ENCODE measurements around the gene ARVCF.

ARVCF gene

DNA sequence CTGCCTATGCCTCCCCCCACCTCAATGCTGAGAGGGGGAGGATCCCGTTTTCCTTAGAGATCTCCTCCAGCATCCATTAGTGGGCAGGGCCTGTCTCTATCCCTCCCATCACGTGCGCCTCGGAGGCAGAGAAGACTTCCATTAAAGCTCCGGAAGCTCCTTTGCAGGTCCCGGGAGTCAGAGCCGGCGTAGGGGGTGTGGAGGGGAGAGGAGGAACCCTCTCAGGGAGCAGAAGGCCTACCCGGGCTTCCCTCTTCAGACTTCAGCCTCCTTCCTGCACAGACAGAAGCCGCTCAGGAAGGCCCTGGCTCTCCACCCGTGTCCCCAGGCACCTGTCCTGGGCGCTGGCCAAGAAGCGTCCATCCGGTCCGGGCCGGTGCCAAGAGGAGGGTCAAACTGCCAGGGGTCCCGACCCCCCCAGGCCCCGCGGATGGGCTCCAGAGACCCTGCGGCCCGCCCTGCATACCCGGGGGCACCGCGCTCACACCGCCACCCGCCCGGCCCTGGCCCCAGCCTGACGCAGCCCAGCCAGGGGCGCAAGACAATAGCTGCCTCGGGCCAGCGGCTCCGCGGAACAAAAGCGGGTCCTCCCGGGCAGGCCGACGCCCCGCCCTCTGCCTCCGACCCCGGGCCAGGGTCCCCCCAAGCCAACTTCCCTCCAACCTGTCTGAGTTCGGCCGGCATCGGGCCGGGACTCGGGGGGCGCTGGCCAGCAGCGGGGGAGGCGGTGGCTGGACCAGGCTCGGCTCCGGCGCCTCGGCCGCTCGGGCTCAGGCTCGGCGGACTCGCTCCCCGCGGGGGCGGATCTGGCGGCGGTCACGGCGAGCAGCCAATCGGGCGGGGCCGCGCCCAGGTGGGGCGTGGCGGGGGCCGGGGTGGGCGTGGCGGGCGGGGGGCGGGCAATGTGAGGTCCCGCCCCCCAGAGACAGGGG lies 29.9 kb downstream of the ARVCF start:
- ChIA-PET CTCF (interaction anchor here (0.9 to 1.3 kb wide), 2 partner anchors 12 to 26 kb away, joined by 3 to 4 read pairs; no protein-coding TSS in a partner anchor), POLR2A (interaction anchor here (0.6 to 1.4 kb wide), 9 partner anchors 9 to 131 kb away, joined by 3 to 5 read pairs (median 4); partner anchors contain the start of genes TANGO2 and TRMT2A)
- H3K9me3 ChIP-seq (ENCODE audit: control insufficient read depth, insufficient read depth, low read depth, low read length), result no peaks in the 10 kb centered on the region
- H3K27ac ChIP-seq (ENCODE audit: extremely low read depth, low read depth, low read length), result peak overlapping the region; percentile 52
- H3K4me3 ChIP-seq (ENCODE audit: low read depth, low read length), result peak overlapping the region; percentile 66
- H3K36me3 ChIP-seq (ENCODE audit: control insufficient read depth in 2 of 2, insufficient read depth in 1 of 2, low read length in 2 of 2), result peaks cover 0 to 3% of the 10 kb centered on the region in 2 experiments; a peak in 1 of 3 replicates
- H3K4me1 ChIP-seq (ENCODE audit: control insufficient read depth, insufficient read depth, low read length), result peaks cover 14% of the 10 kb centered on the region
- TF ChIP-seq, protein P1, sequence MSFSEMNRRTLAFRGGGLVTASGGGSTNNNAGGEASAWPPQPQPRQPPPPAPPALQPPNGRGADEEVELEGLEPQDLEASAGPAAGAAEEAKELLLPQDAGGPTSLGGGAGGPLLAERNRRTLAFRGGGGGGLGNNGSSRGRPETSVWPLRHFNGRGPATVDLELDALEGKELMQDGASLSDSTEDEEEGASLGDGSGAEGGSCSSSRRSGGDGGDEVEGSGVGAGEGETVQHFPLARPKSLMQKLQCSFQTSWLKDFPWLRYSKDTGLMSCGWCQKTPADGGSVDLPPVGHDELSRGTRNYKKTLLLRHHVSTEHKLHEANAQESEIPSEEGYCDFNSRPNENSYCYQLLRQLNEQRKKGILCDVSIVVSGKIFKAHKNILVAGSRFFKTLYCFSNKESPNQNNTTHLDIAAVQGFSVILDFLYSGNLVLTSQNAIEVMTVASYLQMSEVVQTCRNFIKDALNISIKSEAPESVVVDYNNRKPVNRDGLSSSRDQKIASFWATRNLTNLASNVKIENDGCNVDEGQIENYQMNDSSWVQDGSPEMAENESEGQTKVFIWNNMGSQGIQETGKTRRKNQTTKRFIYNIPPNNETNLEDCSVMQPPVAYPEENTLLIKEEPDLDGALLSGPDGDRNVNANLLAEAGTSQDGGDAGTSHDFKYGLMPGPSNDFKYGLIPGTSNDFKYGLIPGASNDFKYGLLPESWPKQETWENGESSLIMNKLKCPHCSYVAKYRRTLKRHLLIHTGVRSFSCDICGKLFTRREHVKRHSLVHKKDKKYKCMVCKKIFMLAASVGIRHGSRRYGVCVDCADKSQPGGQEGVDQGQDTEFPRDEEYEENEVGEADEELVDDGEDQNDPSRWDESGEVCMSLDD (tag by site-specific recombination; IDR thresholded peaks at IDR 0.05), result 0 out of 2 replicates have a peak, but pooled peaks have one; percentile 30
- TF ChIP-seq GLIS2 (tag by site-specific recombination; IDR thresholded peaks at IDR 0.05) (peak; percentile 83), ZNF335 (tag by site-specific recombination; conservative IDR thresholded peaks at IDR 0.05) (peak; percentile 59), WT1 (tag by site-specific recombination; IDR thresholded peaks at IDR 0.05) (0 out of 2 replicates have a peak, but pooled peaks have one; percentile 25), KLF1 (tag by site-specific recombination; IDR thresholded peaks at IDR 0.05) (0 out of 2 replicates have a peak, but pooled peaks have one; percentile 15), BCL11A (tag by site-specific recombination; IDR thresholded peaks at IDR 0.05; ENCODE audit: low read depth) (0 out of 2 replicates have a peak, but pooled peaks have one; percentile 55), ZNF658 (tag by site-specific recombination; IDR thresholded peaks at IDR 0.05) (no peak), KLF7 (tag by site-specific recombination; IDR thresholded peaks at IDR 0.05; ENCODE audit: borderline replicate concordance) (no peak), ZNF596 (tag by site-specific recombination; IDR thresholded peaks at IDR 0.05) (no peak), ZNF2 (tag by site-specific recombination; IDR thresholded peaks at IDR 0.05) (no peak), ZNF837 (tag by site-specific recombination; IDR thresholded peaks at IDR 0.05) (no peak), OSR2 (tag by site-specific recombination; IDR thresholded peaks at IDR 0.05) (peak; percentile 87), ZNF266 (tag by site-specific recombination; IDR thresholded peaks at IDR 0.05; ENCODE audit: low read depth) (0 out of 2 replicates have a peak, but pooled peaks have one; percentile 16), ZFP37 (tag by site-specific recombination; IDR thresholded peaks at IDR 0.05) (no peak), ZNF768 (tag by site-specific recombination; IDR thresholded peaks at IDR 0.05) (no peak; the same call in 1 of the 2 replicates), ZNF174 (tag by site-specific recombination; IDR thresholded peaks at IDR 0.05) (no peak), KLF8 (tag by site-specific recombination; IDR thresholded peaks at IDR 0.05) (peak; percentile 72; the same call in 1 of the 2 replicates), IKZF3 (tag by site-specific recombination; IDR thresholded peaks at IDR 0.05) (peak; percentile 90), ZNF664 (tag by site-specific recombination; IDR thresholded peaks at IDR 0.05) (no peak), ZBTB8A (tag by site-specific recombination; IDR thresholded peaks at IDR 0.05) (peak; percentile 78), KLF9 (tag by site-specific recombination; IDR thresholded peaks at IDR 0.05; ENCODE audit: low read depth) (peak; percentile 32; the same call in 1 of the 2 replicates)
- TF ChIP-seq, protein P2, sequence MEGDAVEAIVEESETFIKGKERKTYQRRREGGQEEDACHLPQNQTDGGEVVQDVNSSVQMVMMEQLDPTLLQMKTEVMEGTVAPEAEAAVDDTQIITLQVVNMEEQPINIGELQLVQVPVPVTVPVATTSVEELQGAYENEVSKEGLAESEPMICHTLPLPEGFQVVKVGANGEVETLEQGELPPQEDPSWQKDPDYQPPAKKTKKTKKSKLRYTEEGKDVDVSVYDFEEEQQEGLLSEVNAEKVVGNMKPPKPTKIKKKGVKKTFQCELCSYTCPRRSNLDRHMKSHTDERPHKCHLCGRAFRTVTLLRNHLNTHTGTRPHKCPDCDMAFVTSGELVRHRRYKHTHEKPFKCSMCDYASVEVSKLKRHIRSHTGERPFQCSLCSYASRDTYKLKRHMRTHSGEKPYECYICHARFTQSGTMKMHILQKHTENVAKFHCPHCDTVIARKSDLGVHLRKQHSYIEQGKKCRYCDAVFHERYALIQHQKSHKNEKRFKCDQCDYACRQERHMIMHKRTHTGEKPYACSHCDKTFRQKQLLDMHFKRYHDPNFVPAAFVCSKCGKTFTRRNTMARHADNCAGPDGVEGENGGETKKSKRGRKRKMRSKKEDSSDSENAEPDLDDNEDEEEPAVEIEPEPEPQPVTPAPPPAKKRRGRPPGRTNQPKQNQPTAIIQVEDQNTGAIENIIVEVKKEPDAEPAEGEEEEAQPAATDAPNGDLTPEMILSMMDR (tag by site-specific recombination; IDR thresholded peaks at IDR 0.05), result 0 out of 2 replicates have a peak, but pooled peaks have one; percentile 13
- TF ChIP-seq, protein P3, sequence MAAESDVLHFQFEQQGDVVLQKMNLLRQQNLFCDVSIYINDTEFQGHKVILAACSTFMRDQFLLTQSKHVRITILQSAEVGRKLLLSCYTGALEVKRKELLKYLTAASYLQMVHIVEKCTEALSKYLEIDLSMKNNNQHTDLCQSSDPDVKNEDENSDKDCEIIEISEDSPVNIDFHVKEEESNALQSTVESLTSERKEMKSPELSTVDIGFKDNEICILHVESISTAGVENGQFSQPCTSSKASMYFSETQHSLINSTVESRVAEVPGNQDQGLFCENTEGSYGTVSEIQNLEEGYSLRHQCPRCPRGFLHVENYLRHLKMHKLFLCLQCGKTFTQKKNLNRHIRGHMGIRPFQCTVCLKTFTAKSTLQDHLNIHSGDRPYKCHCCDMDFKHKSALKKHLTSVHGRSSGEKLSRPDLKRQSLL (tag by site-specific recombination; IDR thresholded peaks at IDR 0.05), result peak; percentile 62; the same call in 1 of the 2 replicates
- TF ChIP-seq, protein P4, sequence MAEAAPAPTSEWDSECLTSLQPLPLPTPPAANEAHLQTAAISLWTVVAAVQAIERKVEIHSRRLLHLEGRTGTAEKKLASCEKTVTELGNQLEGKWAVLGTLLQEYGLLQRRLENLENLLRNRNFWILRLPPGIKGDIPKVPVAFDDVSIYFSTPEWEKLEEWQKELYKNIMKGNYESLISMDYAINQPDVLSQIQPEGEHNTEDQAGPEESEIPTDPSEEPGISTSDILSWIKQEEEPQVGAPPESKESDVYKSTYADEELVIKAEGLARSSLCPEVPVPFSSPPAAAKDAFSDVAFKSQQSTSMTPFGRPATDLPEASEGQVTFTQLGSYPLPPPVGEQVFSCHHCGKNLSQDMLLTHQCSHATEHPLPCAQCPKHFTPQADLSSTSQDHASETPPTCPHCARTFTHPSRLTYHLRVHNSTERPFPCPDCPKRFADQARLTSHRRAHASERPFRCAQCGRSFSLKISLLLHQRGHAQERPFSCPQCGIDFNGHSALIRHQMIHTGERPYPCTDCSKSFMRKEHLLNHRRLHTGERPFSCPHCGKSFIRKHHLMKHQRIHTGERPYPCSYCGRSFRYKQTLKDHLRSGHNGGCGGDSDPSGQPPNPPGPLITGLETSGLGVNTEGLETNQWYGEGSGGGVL (tag by site-specific recombination; IDR thresholded peaks at IDR 0.05), result peak; percentile 70
- TF ChIP-seq, protein P5, sequence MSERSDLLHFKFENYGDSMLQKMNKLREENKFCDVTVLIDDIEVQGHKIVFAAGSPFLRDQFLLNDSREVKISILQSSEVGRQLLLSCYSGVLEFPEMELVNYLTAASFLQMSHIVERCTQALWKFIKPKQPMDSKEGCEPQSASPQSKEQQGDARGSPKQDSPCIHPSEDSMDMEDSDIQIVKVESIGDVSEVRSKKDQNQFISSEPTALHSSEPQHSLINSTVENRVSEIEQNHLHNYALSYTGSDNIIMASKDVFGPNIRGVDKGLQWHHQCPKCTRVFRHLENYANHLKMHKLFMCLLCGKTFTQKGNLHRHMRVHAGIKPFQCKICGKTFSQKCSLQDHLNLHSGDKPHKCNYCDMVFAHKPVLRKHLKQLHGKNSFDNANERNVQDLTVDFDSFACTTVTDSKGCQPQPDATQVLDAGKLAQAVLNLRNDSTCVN (tag by site-specific recombination; optimal IDR thresholded peaks at IDR 0.05), result peak; percentile 69
- TF ChIP-seq, protein P6, sequence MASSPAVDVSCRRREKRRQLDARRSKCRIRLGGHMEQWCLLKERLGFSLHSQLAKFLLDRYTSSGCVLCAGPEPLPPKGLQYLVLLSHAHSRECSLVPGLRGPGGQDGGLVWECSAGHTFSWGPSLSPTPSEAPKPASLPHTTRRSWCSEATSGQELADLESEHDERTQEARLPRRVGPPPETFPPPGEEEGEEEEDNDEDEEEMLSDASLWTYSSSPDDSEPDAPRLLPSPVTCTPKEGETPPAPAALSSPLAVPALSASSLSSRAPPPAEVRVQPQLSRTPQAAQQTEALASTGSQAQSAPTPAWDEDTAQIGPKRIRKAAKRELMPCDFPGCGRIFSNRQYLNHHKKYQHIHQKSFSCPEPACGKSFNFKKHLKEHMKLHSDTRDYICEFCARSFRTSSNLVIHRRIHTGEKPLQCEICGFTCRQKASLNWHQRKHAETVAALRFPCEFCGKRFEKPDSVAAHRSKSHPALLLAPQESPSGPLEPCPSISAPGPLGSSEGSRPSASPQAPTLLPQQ (tag by site-specific recombination; IDR thresholded peaks at IDR 0.05), result 0 out of 2 replicates have a peak, but pooled peaks have one; percentile 11
